NCI-H128 (cell line): Measurements from ENCODE around the gene CMTM1.

Experiments
- DNase-seq: peaks from one replicate; lab custom pipeline; 2025; ENCODE audit not compliant: unreplicated experiment; lab: John Stamatoyannopoulos, UW

CMTM1 gene, protein sequence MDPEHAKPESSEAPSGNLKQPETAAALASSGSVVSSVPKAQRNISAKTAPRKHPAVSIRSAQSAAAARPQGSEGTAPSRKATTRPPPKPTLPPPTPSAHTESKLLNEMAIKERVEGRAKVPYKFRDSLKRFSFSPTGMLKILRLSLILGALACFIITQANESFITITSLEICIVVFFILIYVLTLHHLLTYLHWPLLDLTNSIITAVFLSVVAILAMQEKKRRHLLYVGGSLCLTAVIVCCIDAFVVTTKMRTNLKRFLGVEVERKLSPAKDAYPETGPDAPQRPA

DNA sequence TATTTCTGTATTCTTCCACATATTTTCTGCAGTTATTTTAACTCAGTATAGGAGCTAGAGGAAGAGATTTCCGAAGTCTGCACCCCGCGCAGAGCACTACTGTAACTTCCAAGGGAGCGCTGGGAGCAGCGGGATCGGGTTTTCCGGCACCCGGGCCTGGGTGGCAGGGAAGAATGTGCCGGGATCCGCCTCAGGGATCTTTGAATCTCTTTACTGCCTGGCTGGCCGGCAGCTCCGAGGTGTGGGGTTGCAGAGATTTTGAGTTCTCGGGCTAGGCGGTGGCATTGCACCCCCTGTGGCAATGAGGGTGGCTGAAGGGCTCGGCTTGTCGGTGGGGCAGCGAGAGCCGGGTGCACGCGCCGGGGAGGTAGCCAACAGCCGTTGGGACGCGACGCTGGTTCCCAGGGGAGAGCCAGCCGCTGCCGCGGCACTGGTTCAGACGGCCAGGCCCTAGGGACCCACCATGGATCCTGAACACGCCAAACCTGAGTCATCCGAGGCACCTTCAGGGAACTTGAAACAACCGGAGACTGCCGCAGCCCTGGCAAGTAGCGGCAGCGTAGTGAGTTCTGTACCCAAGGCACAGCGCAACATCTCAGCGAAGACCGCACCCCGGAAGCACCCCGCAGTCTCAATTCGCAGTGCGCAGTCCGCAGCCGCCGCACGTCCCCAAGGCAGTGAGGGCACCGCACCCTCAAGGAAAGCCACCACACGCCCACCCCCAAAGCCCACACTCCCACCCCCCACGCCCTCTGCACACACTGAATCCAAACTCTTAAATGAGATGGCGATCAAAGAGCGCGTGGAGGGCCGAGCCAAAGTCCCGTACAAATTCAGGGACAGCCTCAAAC, at the start of gene CMTM1:
Gene CMTM1, plus strand, starts transcription at position 389 of the 851 bp plus-strand sequence. Its CDS starts 75 bp downstream, at position 464.
- no peak for DNase-seq

DNA sequence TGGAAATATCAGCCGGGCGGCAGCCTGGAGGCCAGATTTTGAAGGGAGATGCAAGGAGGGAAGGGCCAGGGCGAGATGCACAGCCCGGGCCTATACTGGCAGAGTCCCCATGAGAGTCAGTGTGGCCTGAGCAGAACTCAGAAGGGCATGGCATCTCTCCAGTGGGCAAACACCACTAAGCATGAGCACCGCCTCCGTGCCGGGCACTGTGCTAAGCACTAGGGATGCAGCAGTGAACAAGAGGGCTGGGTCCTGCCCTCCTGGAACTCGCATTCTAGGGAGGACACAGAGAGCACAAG, 49.8 kb upstream of the CMTM1 start:
- DNase-seq: no peak

DNA sequence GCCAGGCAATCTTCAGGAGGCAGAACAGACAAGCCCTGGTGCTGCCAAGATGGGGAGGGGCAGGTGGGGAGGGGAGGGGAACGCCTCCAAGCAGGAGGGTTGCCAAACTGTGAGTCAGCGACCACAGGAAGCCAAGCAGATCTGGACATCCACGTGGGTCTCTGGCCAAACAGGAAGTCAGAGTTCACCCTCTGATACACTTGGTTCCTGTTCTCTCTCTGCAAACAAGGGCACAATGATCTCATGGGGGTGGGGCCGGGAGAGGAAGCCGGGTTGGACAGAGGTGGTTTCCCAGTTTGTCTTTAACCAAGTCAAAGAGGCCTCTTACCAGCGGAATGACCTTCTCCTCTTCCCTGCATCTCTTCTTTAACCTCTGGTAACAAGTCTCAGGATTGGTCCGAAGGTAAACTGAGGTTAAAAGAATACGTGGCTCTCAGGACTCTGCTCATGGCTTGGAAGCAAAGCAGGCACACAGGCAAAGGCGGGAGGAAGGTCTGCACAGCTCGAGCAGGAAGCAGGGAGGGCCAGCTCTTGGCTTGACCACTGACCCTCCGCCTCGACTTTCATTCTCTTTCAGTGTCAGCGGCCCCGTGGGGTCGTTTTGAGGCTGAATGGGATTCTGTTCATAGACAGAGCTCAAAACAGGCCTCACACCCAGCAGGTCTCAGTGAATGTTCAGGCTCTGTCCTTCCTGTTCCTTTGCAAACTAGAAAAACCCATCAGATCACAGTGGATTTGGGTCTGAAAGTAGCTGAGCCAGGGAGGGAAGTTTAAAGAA, 49.2 kb upstream of the CMTM1 start:
- no peak for DNase-seq

DNA sequence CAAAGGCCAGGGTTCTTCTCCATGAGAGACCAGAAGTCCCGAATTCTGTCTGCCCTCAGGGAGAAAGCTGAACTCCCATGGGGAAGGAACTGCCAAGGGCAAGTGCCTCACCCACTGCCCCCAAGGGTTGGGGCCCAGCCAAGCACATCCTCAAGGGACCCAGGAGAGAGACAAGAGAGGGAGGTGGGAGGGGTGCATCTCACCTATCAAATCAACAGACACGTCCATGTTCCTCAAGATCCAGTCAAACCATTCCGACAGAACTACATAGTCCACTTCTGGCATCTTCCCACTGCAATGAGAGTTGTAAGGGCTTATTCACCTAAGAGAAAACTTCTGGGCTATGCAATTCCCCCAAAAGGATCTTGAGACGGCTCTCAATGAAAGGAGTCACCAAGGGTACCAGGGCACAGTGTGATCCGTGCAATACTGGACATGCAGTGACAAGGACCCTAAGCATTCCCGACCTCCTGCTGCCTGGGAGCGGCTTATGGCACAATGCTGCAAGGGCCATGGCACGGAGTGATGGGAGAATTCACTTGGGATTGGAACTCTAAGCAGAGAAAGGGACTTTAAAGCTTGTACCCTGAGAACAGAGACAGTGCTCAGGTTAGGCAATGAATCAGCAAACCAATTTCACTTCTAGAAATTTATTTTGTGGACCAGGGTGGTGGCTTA, 48.5 kb upstream of the CMTM1 start:
- DNase-seq: no peak

DNA sequence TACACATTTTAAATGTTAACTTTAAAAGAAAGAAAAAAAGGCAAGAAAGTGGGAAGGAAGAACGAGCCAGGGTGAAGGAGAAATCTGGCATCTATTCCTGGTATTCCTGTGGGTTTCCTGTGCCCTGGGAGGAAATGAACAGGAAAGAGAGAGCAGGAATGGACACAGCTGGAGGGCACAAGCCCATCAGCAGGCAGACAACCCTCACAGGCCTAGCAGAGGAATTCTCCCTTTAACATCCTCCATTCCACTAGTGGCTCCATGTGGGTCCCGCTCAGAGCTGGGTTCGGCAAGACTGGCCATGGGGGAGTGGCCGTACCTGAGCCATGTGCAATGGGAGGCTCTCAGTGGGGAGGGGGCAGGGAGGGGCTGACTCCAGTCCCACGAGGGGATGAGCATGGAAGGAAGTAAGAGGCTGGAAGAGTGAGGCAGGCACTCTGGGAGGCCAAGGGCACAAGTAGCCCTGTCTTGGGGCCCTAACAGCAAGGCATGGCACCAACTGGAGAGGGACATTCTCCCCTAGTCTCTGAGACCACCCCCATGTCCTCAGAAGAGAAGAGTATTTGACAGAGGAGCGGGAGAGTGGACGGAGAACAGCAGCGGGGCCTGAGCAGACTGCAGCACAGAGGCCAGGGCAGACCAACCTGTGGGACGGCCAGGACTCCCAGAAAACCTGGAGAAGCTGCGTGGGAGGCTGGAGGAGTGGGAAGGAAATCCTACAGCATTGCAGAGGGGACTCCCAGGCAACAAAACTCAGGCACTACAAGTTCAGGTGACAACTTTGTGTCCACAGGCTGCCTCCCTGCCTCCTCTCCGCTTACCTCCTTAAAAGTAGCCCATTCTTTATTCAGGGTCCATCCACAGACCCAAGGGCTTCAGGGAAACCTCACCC, 46.5 kb upstream of the CMTM1 start:
- DNase-seq: no peak

DNA sequence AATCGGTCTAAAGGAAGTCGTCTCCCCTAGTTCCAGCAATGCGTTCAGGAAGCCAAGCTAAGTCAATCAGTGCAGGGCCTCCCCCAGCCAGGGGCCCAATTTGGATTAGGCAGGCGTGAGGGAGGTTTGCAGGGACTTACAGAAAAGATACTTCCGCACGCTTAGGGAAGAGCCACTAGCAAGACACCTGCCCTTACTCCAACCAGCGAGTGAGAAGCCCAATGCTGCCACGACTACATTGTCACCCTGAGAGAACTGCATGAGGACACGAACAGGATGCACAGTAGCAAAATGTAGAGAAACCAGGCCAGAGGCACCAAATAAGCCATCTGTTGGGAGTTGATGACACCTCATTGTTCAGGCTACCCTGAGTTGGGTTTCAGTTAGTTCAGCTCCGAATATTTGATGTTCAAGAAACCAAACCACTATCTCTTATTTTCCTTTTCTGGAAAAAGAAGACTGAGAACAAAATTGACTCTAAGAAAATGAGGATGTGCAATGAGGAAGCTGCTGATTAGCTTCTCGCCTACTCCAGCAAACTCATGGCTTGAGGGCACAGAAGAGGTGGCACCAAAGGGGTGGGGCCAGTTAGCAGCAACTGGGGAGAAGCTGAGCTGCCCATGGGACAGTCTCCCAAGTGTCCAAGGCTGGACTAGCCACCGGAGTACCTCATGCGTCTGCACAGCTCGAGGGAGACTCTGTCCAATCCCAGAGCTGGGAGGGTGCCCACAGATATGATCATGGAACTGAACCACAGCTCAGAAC, 45.7 kb upstream of the CMTM1 start:
- DNase-seq: no peak

DNA sequence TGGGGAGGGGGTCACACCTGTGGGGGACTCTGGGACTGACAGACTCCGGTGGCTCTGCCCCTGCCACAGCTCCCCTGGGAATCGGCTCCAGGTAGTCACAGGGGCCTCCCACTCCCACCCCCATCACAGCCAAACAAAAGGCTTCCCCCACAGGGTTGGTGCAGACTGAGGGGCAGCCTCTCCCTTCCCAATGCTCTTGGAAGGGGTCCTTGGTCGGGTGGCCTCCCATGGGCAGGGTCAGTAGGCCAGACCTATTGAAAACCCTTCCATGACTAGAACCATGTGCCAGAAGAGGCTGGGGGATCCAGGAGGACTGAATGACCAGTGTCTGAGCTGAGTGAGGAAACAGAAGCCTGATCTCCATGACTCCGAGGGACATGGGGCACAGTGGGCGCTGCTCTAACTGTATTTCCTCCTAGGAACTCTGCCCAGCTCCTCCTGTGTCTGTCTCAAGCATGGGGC, 45.0 kb upstream of the CMTM1 start:
- no peak for DNase-seq

DNA sequence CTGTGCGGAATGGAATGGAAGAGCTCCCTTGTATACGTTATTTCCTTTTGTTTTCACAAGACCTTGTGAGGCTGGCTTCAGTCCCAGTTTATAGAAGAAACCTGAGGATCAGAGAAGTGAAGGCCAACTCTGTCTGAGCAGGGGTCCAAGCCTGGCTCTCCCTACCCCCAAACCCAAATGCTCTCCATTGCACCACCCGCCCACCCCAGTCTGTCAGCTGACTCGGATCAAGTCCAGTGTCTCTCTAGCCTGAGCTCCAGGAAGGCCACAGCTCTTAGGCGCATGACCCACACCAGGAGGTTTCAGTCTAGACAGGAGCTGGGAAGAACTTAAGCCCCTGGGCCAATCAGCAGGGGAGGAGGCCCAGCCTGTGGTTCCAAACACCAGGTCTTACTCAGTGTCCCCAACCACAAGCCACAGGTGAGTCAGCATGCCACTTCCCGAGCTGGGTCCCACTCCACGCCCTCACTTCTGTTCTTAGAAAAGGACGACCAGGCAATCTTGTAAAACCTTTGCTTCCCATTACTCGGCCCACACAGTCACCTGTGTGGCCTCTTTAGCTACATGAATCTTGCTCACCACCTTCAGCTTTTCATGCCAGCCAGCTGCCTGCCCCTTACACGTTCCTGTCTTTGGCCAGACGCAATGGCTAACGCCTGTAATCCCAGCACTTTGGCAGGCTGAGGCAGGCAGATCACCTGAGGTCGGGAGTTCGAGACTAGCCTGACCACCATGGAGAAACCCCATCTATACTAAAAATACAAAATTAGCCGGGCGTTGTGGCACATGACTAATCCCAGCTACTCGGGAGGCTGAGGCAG, 44.1 kb upstream of the CMTM1 start:
- no peak for DNase-seq

DNA sequence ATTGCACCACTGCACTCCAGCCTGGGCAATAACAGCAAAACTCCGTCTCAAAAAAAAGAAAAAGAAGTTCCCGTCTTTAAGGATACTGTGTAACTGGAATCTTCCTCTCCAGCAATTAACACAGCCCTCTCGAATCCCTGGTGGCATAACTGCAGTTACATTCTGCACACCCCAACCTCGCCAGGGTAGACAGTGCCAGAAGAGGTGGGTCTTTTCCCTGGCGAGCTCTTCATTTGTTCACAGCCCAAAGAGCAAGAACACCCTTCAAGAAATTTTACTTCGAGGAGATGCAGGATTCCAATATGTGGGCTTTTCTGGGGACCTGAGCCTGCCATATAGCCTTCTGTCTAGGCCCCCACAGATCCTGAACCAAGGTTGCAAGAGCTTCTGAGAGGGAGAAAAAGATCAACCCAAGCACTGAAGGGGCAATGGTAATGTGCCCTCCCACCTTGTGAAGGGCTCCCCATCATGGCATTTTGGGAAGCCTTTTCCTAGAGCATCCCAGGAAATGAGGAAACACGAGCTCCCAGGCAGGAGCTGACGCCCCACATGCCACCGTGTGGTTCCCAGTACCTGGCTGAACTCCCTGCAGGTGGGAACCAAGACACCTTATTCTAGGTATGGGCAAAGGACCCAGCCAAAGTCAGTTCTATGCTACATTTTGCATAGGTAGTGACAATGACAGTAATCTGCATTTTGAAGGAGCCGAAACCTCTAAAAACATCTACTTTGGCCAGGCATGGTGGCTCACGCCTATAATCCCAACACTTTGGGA, 43.2 kb upstream of the CMTM1 start:
- no peak for DNase-seq

DNA sequence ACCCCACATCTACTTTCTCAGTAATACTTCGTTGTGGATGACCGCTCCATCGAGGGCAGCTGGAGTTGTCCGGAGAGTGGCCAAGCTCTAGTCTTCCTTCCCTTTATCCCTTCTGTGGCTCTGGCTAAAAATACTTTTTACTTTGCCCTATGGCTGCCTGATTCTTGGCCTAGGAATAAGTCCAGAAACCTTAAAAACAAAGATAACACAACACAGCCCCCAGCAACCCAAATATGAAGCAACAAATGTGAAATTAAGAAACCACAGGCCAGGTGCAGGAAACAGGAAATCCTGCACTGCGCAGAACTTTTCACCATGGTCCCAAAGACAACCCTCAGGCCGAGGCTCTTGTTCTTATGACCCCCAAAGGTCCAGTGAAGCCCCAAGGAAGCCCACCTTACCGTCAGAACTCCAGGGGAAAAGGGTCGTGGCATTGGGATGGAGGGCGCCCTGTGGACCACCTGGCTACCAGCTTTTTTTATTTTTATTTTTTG, 42.3 kb upstream of the CMTM1 start:
- no peak for DNase-seq

DNA sequence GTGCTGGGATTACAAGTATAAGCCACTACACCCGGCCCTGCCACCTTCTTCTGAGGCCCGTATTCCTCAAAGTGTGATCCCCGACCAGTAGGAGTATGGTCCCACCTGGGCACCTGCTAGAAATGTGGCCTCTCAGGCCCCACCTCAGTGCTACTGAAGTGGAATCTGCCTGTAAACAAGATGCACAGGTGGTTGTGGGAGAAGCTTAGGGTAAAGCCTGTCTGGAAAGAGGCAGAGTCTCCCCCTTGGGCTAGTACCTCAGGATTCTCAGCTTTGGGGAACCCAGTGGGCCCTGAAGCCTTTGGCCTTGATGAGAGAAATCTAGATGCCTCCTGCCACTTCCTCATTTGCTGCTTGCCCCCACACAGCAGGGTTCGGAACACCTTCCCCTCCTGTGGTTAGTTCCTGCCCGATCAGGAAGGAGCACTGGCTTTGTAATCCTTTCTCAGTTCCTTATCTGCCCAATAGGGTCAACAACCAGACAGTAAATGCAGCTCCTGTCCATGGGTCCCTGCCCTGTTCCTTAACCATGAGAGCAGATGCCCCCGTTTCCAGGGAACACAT, 41.6 kb upstream of the CMTM1 start:
- DNase-seq: no peak

DNA sequence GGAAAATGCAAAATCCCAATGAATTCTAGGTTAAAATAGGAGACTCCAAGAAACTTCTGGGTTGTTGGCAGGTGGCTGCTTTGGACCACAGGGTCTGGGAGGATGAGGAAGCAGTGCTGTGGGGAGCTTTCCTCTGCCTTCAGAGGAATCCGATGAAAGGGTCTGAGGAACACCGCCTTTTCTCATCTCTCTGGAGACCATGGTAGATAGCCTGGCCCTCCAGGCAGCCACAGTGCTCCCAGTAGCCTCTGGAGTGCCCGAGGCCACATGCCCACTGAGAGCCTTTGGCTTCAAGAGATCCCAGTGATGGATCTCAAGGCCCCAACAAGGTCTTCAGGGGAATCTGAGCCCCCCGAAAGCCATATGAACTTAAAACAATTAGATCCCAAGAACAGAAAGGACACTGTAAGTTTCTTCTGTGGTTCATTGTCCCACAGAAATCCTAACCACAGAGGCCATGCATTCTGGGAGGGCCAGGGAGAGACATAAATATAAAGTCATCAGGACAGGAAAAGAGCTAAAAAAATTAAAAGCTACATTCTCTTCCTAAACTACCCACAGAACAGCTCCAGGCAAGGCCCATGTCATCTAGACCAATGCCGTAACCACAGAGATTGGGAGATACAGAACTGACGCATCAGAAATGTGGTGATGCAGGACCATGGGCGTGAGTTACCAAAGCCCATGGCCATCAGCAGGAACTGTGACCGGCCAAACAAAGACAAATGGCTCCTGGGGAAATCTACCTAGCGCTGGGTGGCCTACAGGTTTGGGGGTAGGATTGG, 40.7 kb upstream of the CMTM1 start:
- DNase-seq: no peak

DNA sequence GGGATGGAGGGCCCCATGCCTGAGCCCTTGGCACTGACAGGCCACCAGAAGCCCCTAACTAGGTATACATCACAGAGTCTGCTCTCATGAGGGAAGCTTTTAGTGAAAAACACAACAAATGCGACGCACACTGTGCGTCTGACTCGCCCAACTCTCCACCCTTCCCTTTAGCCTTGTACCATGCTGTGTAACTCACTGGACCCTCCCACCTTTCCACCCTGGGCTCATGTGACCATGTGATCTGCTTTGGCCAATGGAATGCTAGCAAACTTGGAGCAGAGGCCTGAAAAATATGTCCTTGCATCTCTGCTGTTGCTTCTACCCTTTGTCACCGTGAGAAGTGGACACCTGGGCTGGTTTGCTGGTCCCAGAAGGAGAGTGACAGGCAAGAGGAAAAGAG, 37.9 kb upstream of the CMTM1 start:
- DNase-seq: no peak

DNA sequence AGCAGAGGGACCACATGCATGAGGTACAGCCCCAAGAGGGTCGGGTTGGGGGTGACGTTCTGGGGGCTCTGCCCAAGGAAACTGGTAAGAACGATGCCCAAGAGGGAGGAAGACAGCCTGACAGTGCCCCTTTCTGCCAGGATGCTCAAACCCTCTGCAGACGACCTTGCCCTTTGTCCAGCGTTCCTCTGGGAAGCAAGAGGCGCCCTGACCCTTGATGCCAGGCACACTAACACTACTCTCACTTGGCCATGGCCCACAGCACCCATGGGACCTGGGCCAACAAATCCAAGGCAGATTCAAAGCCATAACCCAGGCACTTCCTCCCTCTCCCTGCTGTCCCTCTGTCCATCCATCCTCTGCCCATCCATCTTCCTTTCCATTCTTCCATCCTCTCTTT, 36.8 kb upstream of the CMTM1 start:
- DNase-seq: no peak

DNA sequence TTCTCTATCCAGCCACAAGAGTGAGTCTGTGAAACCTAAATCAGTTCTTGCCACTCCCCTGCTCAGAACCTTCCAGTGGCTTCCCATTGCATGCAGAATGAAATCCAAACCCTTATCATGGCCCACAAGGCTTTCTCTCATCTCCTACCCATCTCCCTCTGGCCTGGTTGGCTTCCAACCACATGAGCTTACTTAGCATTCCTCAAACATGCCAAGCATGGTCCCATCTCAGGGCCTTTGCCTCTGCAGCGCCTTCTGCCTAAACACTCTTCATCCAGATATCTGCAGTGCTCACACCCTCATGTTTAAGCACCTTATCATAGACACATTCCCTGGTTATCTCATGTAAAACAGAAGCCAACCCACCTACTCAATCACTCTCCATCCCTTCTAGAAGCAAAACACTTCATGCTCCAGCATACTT, 31.9 kb upstream of the CMTM1 start:
- no peak for DNase-seq

DNA sequence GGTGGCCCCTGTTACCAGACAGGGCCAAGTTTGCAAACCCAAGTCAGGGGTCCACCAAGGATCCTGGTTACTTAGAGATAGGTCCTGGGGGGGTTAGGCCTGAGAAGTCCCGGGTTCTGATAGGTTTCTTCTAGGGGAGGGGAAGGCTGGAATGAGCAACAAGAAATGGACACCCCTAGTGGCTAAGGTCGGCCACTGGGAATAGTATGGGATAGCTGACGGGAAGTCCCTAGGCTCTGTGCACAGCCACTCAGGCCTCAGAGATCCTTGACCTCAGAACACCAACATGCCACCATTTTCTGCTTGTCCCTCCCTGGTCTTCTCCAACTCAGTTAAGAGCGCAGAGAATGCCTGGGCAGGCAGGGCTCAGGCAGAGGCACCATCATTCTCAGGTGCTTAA, 29.7 kb upstream of the CMTM1 start:
- no peak for DNase-seq

DNA sequence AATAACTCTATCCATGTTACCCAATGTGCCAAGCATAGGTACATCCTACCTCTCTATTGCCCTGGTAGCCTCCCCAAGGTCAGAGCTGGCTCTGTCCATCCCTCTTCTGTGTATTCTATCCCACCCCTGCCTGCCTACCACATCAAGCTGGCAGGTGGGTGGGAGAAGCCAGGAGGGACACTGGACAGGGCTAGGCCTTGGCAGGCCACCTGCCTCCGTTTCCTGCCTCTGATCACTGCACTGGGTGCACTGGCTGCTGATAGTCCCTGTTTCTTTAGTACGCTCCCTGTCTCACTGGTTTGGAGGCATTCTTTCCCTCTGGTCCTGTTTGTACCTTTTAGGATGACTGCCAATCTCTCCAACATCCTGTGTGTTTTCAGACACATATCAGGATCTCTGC, 29.0 kb upstream of the CMTM1 start:
- no peak for DNase-seq
